ENCODE data around the gene PCNT.

DNA sequence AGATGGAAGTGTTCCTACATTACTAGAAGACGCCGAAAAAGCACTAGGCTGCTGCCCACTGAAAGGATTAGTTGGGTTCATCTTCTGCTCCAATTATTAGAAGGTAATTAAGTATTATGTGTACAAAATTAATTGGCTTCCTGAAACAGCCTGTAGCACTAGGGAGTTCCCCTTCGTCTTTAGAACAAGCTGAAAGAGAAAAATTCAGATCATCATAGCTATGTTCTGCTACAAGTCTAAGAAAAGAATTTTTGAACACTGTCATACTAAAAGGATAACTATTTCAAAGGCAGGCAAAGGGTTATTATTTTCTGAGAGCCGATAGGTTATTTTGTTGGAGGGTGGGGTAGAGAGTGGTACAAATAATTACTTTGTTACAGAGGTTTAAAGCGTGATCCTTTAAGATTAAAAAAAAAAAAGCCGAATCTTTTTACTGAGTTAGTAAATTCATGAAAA is 38.7 kb upstream of the PCNT start, which contains the start of gene MCM3AP:
- TF ChIP-seq POLR2AphosphoS5 (IDR thresholded peaks at IDR 0.05), result no peak
- TF ChIP-seq, protein P1, sequence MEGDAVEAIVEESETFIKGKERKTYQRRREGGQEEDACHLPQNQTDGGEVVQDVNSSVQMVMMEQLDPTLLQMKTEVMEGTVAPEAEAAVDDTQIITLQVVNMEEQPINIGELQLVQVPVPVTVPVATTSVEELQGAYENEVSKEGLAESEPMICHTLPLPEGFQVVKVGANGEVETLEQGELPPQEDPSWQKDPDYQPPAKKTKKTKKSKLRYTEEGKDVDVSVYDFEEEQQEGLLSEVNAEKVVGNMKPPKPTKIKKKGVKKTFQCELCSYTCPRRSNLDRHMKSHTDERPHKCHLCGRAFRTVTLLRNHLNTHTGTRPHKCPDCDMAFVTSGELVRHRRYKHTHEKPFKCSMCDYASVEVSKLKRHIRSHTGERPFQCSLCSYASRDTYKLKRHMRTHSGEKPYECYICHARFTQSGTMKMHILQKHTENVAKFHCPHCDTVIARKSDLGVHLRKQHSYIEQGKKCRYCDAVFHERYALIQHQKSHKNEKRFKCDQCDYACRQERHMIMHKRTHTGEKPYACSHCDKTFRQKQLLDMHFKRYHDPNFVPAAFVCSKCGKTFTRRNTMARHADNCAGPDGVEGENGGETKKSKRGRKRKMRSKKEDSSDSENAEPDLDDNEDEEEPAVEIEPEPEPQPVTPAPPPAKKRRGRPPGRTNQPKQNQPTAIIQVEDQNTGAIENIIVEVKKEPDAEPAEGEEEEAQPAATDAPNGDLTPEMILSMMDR (IDR thresholded peaks at IDR 0.05), result no peak

Measured in breast epithelium (tissue), 3 donors.